Activated CD4-positive, alpha-beta T cell treated with anti-CD3 and anti-CD28 coated beads, Interleukin-2, amount 50 U/mL, for 16 hours (primary cell): ENCODE data around the gene ZNF362.
"Not testable (repeated sequence)": the region's sequence is repeated elsewhere in the genome, so short reads cannot be mapped to it uniquely, and the experiment has no call there.

Experiments
- DNase-seq: peaks from one replicate; pipeline ENCODE4 v3.0.0-alpha.2; 2020

ZNF362 gene, protein sequence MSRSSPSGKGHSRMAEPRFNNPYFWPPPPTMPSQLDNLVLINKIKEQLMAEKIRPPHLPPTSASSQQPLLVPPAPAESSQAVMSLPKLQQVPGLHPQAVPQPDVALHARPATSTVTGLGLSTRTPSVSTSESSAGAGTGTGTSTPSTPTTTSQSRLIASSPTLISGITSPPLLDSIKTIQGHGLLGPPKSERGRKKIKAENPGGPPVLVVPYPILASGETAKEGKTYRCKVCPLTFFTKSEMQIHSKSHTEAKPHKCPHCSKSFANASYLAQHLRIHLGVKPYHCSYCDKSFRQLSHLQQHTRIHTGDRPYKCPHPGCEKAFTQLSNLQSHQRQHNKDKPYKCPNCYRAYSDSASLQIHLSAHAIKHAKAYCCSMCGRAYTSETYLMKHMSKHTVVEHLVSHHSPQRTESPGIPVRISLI

GRCh38 chr1:33256471-33257206 is at the start of gene ZNF362:
TSS of gene ZNF362 (plus strand) at chr1:33256492. CDS start at chr1:33270575, 14,083 bp downstream.
- peak; percentile 70 for DNase-seq

GRCh38 chr1:33211972-33212371 is 44.3 kb upstream of the ZNF362 start:
- no peak for DNase-seq

GRCh38 chr1:33219886-33220661 is 36.2 kb upstream of the ZNF362 start:
- DNase-seq: no peak

DNA sequence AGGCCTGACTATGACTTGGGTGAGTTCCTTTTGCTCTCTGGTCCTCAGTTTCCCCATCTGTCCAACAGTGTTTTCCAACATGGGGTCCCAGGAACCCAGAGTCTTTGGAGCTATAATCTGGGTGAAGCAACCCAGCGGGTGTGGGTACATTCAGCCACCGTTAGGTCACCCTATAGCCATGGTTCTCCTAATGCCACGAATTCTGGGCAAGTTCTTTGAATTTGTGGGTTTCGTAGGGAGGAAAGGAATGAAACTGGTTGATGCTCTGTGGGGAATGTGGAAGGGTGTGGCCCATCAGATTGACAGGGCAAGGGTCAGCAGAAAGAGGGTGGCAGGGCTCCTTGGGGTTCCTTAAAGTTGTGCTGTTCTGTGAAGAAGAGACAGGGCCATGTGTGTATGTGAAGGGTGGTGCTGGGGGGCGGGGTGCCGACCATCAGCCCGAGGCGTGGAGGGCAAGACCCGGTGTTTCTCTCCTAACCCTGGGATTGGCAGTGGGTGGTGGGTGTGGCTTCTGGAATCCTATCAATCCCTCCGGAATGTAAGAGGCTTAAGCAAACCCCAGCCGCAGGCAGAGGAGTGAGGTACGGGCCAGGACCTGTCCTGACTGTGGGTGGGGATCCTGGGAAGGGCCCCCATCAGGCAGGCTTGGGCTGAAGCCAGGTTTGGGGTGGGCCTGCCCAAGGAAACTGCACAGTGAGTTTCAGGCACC is 35.5 kb upstream of the ZNF362 start:
- no peak for DNase-seq

GRCh38 chr1:33221385-33221758 is 34.9 kb upstream of the ZNF362 start:
- no peak for DNase-seq

DNA sequence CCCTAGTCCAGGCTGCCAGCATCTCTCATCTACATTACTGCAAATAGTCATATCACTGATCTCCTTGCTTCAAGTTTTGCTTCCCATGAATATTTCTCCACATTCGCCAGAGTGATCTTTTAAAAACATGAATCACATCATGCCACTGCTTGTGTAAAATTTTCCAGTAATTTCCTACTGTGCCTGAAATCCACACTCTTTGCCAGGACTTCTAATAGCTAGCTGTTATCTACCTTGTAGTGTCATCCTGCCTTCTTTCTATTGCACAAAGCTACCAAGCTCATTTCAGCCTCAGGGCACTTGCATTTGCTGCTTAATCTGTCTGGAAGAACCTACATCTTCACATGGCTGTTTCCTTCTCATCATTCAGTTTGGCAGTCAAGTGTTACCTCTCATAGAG is 33.9 kb upstream of the ZNF362 start:
- no peak for DNase-seq

- DNase-seq: no peak
Observed at GRCh38 chr1:33224166-33224707, 32.1 kb upstream of the ZNF362 start.

- DNase-seq: no peak
Observed at GRCh38 chr1:33225586-33225985, 30.7 kb upstream of the ZNF362 start.

DNA sequence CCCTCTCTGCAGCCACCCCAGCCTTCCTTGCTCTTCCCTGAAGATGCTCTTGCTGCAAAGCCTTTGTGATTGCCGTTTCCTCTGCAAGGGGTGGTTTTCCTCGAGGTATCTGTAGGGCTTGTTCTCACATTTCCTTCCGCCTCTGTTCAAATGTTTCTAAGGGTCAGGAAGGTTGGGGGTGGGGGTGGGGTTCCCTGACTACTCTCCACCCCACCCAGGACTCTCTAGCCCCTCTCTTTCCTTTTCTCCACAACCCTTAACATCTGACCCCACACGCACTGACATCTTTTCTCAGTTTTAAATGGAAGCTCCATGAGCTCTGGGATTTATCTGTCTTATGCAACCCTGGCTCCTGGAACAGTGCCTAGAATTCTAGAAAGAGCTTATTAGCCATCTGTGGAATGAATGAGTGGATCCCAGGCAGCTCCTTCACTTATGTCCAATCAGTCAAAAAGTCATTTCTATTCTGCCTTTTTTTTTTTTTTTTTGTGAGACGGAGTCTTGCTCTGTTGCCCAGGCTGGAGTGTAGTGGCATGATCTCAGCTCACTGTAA is 27.3 kb upstream of the ZNF362 start:
- no peak for DNase-seq

- DNase-seq: no peak
Observed at GRCh38 chr1:33231166-33231565, 25.1 kb upstream of the ZNF362 start.

DNA sequence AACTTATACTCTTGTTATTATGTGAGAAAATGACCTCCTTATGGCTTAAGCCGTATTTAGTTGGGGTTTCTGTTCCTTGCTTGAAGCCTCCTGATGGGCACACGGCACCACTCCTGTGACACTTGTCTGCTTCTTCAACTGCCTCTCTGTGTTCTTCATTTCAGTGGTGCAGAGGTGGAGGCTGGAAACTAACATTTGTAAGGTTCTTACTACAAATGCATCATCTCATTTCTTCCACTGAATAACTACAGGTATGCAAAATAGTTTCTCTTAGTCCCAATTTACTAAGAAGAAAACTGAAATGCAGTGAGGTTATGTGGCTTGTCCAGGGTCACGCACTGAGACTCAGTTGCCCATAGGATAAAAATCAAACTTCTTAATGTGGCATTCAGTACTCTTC is 23.6 kb upstream of the ZNF362 start:
- DNase-seq: no peak

DNA sequence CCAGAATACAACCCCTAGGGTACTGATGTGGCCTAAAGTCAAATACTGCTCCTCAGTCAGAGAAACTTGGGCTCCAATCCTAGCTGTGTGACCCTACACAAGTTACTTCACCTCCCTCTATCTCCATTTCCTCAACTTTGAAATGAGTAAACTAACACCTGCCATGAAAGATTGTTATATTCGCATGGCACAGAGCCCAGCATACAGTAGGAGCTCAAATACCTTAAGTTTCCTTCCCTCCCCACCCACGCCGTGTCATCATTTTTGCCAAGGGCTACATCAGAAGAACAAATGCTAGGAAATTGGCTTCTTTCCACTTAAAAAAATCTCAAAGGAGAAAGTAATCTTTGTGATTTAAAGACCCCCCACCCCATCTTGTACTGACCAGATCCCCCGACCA is 22.2 kb upstream of the ZNF362 start:
- no peak for DNase-seq

GRCh38 chr1:33234588-33234990 is 21.7 kb upstream of the ZNF362 start:
- no peak for DNase-seq

- no peak for DNase-seq
Observed at GRCh38 chr1:33235521-33235920, 20.8 kb upstream of the ZNF362 start.

DNA sequence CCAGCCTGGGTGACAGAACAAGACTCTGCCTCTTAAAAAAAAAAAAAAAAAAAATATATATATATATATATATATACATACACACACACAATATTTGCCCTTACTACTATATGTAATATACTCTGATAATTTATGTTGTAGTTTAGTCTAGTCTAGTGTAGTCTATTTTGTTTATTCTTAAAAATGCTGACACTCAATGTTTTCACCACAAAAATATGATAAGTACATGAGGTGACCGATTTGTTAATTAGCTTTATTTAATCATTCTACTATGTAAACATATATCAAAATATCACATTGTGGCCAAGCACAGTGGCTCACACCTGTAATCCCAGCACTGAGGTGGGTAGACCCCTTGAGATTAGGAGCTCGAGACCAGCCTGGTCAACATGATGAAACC is 19.8 kb upstream of the ZNF362 start:
- DNase-seq: no peak

GRCh38 chr1:33237579-33237978 is 18.7 kb upstream of the ZNF362 start:
- DNase-seq: peak; percentile 18

DNA sequence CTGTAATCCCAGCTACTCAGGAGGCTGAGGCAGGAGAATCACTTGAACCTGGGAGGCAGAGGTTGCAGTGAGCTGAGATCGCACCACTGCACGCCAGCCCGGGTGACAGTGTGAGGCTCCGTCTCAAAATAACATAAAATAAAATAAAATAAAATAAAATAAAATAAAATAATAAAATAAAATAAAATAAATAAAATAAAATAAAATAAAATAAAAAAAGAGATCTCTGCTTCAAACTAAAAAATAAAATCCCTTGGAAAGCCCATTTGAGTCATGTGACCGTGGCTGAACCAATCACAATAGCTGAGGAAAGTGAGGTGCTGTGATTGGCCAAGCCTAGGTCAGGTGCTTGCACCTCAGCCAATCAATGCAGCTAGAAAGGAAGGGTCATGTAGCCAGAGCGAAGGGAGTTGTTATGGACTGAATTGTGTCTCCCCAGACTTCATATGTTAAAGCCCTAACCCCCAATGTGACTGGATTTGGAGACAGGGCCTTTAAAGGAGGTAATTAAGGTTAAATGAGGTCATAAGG is 18.0 kb upstream of the ZNF362 start:
- DNase-seq: not testable (repeated sequence)

- DNase-seq: not testable (repeated sequence)
Observed at GRCh38 chr1:33239410-33239809, 16.9 kb upstream of the ZNF362 start.

GRCh38 chr1:33241866-33242265 is 14.4 kb upstream of the ZNF362 start:
- DNase-seq: no peak

GRCh38 chr1:33242652-33243051 is 13.6 kb upstream of the ZNF362 start:
- DNase-seq: no peak

GRCh38 chr1:33244143-33244808 is 12.0 kb upstream of the ZNF362 start:
- no peak for DNase-seq
